Natural killer cell treated with Interleukin-12 subunit alpha and Interleukin-12 subunit beta and Interleukin-15 and Interleukin-18, amount 100 ng/mL, for 72 hours (primary cell): ENCODE data around the gene DDIT4L. TPM values are rescaled to one million over a fixed set of nuclear protein-coding genes. Genes with fewer than 3 reads are reported as not detected.
"Not testable (repeated sequence)": the region's sequence is repeated elsewhere in the genome, so short reads cannot be mapped to it uniquely, and the experiment has no call there.

Source experiments
- ATAC-seq, 2 donors: fragments of 150-1000 bp; cut with Tn5 transposase in 1 of 2; sonication (Bioruptor Pico), chemical (Tn5 transposase) in 1 of 2; 2 replicates each; pipeline ENCODE4 v1.10.0; 2021
- DNase-seq: peaks from one replicate; pipeline ENCODE4 v3.0.0; 2022; ENCODE audit warnings: low spot score
- H3K27ac Mint-ChIP-seq, 2 donors: 1 replicate in 1 of 2; 2 replicates in 1 of 2; pipeline ENCODE4 v1.8.0; 2022; ENCODE audit warnings: mixed read lengths in 2 of 2, mild to moderate bottlenecking in 1 of 2, moderate library complexity in 1 of 2
- H3K27me3 Mint-ChIP-seq, 2 donors: 1 replicate in 1 of 2; 2 replicates in 1 of 2; pipeline ENCODE4 v1.8.0; 2022; ENCODE audit warnings: mixed read lengths in 2 of 2
- H3K36me3 Mint-ChIP-seq: one replicate; pipeline ENCODE4 v1.8.0; 2022; ENCODE audit warnings: mixed read lengths
- H3K4me1 Mint-ChIP-seq, 2 donors: 1 replicate in 1 of 2; 2 replicates in 1 of 2; pipeline ENCODE4 v1.8.0; 2022; ENCODE audit warnings: low read depth in 2 of 2, mixed read lengths in 2 of 2, mild to moderate bottlenecking in 1 of 2
- H3K4me3 Mint-ChIP-seq: one replicate; pipeline ENCODE4 v1.8.0; 2022; ENCODE audit warnings: mixed read lengths
- H3K9me3 Mint-ChIP-seq: 2 replicates; pipeline ENCODE4 v1.8.0; 2022; ENCODE audit warnings: mixed read lengths
- total RNA-seq, 2 donors: library from RNA; stranded (reverse); gene quantifications; one replicate each; pipeline ENCODE4 v1.2.3, GENCODE V29; 2022

Gene DDIT4L
- total RNA-seq, 2 donors from 2014 or later = 1.8 TPM; not detected in 1

DNA sequence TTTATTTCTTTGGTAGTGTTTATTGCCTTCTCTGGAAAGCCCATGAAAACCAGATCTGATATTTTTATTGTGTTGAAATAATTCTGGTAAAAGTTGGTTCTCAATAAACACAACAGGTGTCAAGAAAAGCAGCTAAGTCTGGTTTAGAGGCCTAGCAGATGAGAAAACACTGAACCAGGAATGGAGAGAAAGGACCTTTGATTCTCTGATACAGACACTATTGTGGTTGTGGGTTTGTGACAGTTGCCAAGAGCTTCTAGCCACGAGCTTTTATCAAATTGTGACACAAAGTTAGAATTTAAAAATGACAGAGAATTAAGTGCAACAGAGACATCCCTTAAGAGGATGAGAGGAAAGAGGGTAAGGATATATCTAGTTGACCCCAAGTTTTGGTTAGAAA, 42.6 kb downstream of the DDIT4L start:
- H3K27ac Mint-ChIP-seq = no peak overlapping the region
- no peak for DNase-seq

DNA sequence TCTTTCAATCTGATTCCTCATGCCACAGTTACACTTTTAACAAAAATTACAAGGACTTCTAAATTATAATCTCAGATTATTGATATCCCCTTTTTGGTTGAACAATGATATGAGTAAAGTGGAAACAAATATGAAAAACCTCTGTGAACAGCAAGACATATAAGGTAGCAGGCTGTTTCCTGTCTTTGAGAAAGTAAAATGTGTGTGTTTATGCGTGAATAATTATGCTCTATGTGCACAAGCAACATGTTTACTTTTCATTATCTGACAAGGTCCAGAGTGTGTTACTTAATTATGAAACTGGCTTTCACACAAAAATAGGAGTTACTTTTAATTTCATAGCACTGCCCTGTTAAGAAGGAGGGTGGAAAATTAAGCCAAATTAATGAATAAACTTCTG, 43.1 kb downstream of the DDIT4L start:
- peak in 1 of 2 donors; percentile 50 for ATAC-seq
- H3K4me3 Mint-ChIP-seq = no peak overlapping the region
- H3K9me3 Mint-ChIP-seq = no peaks in the 10 kb centered on the region
- H3K4me1 Mint-ChIP-seq = peaks cover 0 to 8% of the 10 kb centered on the region in 2 donors
- H3K27ac Mint-ChIP-seq = no peak overlapping the region
- H3K36me3 Mint-ChIP-seq = no peaks in the 10 kb centered on the region
- no peak for DNase-seq
- H3K27me3 Mint-ChIP-seq = no peaks in the 10 kb centered on the region

More for the DNA sequence above, 42.6 kb downstream of the DDIT4L start:
- ATAC-seq = no peak
- H3K9me3 Mint-ChIP-seq = no peaks in the 10 kb centered on the region
- no peak overlapping the region for H3K4me3 Mint-ChIP-seq
- no peaks in the 10 kb centered on the region for H3K36me3 Mint-ChIP-seq
- H3K4me1 Mint-ChIP-seq = peaks cover 0 to 8% of the 10 kb centered on the region in 2 donors
- H3K27me3 Mint-ChIP-seq = no peaks in the 10 kb centered on the region

DNA sequence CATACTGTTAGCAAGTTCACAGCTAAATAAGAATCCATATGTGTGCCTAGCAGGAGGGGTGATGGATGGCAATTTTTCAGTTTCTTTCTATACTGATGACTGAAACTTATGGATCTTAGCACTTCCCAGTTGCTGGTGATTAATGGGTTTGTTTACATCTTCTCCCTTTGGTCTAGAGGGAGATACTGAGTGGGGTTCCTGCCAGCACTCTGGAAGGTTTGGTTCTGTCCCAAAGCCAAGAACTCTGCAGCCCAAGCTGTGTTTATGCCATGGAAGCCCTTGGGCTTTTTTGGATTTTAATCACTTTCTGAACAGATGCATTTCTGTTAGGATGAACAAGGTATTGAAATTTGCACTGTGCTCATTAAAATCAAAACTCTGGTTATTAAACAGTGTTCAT, 43.5 kb downstream of the DDIT4L start:
- Mint-ChIP-seq H3K36me3 (no peaks in the 10 kb centered on the region), H3K27me3 (no peaks in the 10 kb centered on the region), H3K9me3 (no peaks in the 10 kb centered on the region), H3K4me1 (peaks cover 0 to 8% of the 10 kb centered on the region in 2 donors), H3K27ac (no peak overlapping the region), H3K4me3 (no peak overlapping the region)
- ATAC-seq (no peak), DNase-seq (no peak)

DNA sequence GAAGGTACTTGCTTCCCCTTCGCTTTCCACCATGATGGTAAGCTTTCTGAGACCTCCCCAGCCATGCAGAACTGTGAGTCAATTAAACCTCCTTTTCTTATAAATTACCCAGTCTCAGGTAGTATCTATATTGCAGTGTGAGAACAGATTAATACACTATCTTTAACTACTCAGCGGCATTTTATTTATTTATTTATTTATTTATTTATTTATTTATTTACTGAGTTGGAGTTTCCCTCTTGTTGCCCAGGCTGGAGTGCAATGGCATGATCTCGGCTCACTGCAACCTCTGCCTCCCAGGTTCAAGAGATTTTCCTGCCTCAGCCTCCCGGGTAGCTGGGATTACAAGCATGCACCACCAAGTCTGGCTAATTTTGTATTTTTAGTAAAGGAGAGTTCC, 52.9 kb downstream of the DDIT4L start:
- not testable (repeated sequence) for ATAC-seq, DNase-seq, H3K4me3 Mint-ChIP-seq, H3K9me3 Mint-ChIP-seq, H3K27me3 Mint-ChIP-seq, H3K4me1 Mint-ChIP-seq, H3K27ac Mint-ChIP-seq
- peaks cover 11% of the 10 kb centered on the region for H3K36me3 Mint-ChIP-seq

Other genes starting within 250 kb of the DDIT4L start
- gene DNAJB14, start 243.8 kb downstream of the DDIT4L start, total RNA-seq = 10 to 100 TPM; 51.4 to 70.3 TPM
- gene H2AZ1, start 240.2 kb downstream of the DDIT4L start, total RNA-seq = 100 to 1,000 TPM; 429 to 580 TPM